ENCODE data around the gene GALNT1.

DNA sequence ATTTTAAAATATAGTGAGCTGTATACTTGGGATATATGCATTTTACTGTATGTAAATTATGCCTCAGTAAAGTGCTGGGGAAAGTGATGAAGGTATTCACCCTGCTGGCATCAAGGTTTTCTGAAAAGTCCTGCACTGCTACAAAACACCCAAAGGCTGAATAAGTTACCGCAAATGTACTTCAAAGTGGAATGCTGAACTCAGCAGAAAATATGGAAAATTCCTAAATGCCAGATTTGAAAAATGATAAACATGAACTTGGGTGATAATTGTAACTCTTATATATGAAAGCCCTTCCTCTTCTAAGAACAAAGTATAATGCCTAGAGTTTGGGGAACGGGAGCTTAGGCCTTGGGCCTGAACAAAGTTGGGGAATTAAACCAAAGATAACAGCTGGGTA lies 133.0 kb downstream of the GALNT1 start:
- TF ChIP-seq, protein P1, sequence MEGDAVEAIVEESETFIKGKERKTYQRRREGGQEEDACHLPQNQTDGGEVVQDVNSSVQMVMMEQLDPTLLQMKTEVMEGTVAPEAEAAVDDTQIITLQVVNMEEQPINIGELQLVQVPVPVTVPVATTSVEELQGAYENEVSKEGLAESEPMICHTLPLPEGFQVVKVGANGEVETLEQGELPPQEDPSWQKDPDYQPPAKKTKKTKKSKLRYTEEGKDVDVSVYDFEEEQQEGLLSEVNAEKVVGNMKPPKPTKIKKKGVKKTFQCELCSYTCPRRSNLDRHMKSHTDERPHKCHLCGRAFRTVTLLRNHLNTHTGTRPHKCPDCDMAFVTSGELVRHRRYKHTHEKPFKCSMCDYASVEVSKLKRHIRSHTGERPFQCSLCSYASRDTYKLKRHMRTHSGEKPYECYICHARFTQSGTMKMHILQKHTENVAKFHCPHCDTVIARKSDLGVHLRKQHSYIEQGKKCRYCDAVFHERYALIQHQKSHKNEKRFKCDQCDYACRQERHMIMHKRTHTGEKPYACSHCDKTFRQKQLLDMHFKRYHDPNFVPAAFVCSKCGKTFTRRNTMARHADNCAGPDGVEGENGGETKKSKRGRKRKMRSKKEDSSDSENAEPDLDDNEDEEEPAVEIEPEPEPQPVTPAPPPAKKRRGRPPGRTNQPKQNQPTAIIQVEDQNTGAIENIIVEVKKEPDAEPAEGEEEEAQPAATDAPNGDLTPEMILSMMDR (IDR thresholded peaks at IDR 0.05) = no peak
- no peak for TF ChIP-seq POLR2A (IDR thresholded peaks at IDR 0.05)

Data from esophagus squamous epithelium (tissue), 4 donors.